ENCODE measurements around the gene TCF12.

Gene TCF12

GRCh38 chr15:57201578-57201977 is 283.1 kb downstream of the TCF12 start:
- no peaks in the 10 kb centered on the region for H3K36me3 ChIP-seq
- no peak for TF ChIP-seq CTCF (IDR thresholded peaks at IDR 0.05)
- no peak for DNase-seq
- no peaks in the 10 kb centered on the region for H3K9me3 ChIP-seq
- H3K4me1 ChIP-seq: peaks cover 0 to 8% (median 5%) of the 10 kb centered on the region in 4 donors
- no peak overlapping the region for H3K4me3 ChIP-seq
- H3K27me3 ChIP-seq: no peaks in the 10 kb centered on the region
- intact Hi-C loops (cut with DNase I; ENCODE audit: low total_unique reads): no loop called here
- H3K27ac ChIP-seq: no peak overlapping the region

GRCh38 chr15:57203906-57204305 is 285.5 kb downstream of the TCF12 start:
- peaks cover 0 to 5% (median 0%) of the 10 kb centered on the region in 3 donors for H3K36me3 ChIP-seq
- no peaks in the 10 kb centered on the region for H3K9me3 ChIP-seq
- H3K4me1 ChIP-seq: peaks cover 0 to 3% (median 2%) of the 10 kb centered on the region in 4 donors
- no peak overlapping the region for H3K4me3 ChIP-seq
- DNase-seq: no peak
- no peak overlapping the region for H3K27ac ChIP-seq
- no peak for TF ChIP-seq CTCF (IDR thresholded peaks at IDR 0.05)
- intact Hi-C loops (cut with DNase I; ENCODE audit: low total_unique reads): no loop called here
- no peaks in the 10 kb centered on the region for H3K27me3 ChIP-seq

GRCh38 chr15:57205027-57205855 is 286.8 kb downstream of the TCF12 start:
- intact Hi-C loops (cut with DNase I; ENCODE audit: low total_unique reads): no loop called here
- Histone ChIP-seq H3K9me3 (no peaks in the 10 kb centered on the region), H3K36me3 (peaks cover 0 to 5% (median 0%) of the 10 kb centered on the region in 3 donors), H3K4me3 (no peak overlapping the region), H3K27me3 (no peaks in the 10 kb centered on the region), H3K4me1 (no peaks in the 10 kb centered on the region), H3K27ac (no peak overlapping the region)
- TF ChIP-seq CTCF (IDR thresholded peaks at IDR 0.05): no peak
- DNase-seq: no peak

GRCh38 chr15:57205996-57206395 is 287.6 kb downstream of the TCF12 start:
- DNase-seq: no peak
- TF ChIP-seq CTCF (IDR thresholded peaks at IDR 0.05): no peak
- Histone ChIP-seq H3K4me1 (no peaks in the 10 kb centered on the region), H3K27me3 (no peaks in the 10 kb centered on the region), H3K36me3 (peaks cover 0 to 5% (median 0%) of the 10 kb centered on the region in 3 donors), H3K9me3 (no peaks in the 10 kb centered on the region), H3K27ac (no peak overlapping the region), H3K4me3 (no peak overlapping the region)
- intact Hi-C loops (cut with DNase I; ENCODE audit: low total_unique reads): no loop called here

- peak in 1 of 2 experiments; percentile 39 for TF ChIP-seq CTCF (IDR thresholded peaks at IDR 0.05)
- H3K9me3 ChIP-seq: no peaks in the 10 kb centered on the region
- H3K27ac ChIP-seq: no peak overlapping the region
- intact Hi-C loops (cut with DNase I; ENCODE audit: low total_unique reads): no loop called here
- H3K36me3 ChIP-seq: no peaks in the 10 kb centered on the region
- H3K27me3 ChIP-seq: no peaks in the 10 kb centered on the region
- H3K4me3 ChIP-seq: no peak overlapping the region
- no peak for DNase-seq
- H3K4me1 ChIP-seq: peaks cover 0 to 62% (median 8%) of the 10 kb centered on the region in 4 donors
Observed at GRCh38 chr15:57213862-57214261, 295.4 kb downstream of the TCF12 start.
